ENCODE data around the gene SPEG.

The SPEG gene

DNA sequence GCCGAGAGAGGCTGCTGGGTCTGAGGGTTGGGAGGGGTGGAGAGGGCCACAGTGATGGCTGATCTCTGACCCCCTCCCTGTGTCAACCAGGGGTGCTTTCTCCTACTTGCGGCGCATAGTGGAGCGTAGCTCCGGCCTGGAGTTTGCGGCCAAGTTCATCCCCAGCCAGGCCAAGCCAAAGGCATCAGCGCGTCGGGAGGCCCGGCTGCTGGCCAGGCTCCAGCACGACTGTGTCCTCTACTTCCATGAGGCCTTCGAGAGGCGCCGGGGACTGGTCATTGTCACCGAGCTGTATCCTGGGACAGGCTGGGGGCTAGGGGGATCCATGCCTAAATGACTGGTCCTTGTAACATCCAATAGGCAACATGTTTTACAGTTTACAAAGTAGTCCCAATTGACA, 43.2 kb downstream of the SPEG start:
- DNase-seq (ENCODE audit: low read depth), result no peak

DNA sequence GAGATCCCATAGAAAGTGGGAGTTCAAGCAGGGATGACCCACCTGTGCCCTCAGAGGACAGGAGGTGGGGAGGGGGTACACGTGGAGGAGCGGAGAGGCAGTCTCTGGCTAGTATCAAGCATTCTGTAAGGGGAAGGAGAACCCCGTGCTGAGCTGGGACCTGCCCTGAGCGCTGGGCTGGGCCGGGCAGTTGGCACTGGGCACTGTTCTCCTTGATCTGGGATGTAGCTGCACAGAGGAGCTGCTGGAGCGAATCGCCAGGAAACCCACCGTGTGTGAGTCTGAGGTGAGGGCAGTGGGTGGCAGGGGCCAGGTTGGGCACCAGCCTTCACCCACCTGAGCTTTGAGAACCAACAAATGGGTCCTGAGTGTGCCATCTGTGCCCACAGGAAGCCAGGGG, 44.3 kb downstream of the SPEG start:
- no peak for DNase-seq (ENCODE audit: low read depth)

DNA sequence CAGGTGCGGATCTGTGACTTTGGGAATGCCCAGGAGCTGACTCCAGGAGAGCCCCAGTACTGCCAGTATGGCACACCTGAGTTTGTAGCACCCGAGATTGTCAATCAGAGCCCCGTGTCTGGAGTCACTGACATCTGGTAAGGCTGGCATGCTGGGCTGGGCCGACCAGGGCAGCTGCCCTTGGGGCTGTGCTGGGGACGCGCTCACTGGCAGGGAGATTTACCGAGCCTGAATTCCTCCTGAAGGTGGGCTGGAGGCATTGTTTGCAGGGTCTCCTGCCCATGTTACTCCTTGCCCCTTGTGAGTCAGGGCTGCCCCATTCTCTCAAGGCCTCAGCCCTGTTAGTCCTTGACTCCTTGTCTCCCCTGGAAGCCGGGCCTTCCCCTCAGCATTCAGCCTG, 45.4 kb downstream of the SPEG start:
- DNase-seq (ENCODE audit: low read depth), result no peak

DNA sequence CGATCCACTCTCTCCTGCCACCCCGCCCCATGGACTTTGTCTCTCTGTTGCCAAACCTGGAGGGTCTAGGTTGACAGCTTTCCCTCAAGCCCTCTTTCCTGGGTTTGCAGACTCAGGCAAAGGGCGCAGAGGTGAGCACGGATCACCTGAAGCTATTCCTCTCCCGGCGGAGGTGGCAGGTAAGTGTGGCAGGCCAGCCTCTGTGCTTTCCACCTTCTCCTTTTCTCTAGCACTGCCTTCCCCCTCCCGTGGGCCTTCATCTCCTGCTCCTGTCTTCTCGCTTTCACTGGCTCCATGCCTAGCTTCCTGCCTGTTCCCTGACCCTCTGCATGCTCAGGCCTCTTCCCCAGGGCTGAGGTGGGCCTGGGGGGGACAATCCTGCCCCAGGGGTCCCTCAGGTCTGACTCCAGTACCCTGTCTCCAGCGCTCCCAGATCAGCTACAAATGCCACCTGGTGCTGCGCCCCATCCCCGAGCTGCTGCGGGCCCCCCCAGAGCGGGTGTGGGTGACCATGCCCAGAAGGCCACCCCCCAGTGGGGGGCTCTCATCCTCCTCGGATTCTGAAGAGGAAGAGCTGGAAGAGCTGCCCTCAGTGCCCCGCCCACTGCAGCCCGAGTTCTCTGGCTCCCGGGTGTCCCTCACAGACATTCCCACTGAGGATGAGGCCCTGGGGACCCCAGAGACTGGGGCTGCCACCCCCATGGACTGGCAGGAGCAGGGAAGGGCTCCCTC, 48.2 kb downstream of the SPEG start:
- DNase-seq (ENCODE audit: low read depth), result no peak

DNA sequence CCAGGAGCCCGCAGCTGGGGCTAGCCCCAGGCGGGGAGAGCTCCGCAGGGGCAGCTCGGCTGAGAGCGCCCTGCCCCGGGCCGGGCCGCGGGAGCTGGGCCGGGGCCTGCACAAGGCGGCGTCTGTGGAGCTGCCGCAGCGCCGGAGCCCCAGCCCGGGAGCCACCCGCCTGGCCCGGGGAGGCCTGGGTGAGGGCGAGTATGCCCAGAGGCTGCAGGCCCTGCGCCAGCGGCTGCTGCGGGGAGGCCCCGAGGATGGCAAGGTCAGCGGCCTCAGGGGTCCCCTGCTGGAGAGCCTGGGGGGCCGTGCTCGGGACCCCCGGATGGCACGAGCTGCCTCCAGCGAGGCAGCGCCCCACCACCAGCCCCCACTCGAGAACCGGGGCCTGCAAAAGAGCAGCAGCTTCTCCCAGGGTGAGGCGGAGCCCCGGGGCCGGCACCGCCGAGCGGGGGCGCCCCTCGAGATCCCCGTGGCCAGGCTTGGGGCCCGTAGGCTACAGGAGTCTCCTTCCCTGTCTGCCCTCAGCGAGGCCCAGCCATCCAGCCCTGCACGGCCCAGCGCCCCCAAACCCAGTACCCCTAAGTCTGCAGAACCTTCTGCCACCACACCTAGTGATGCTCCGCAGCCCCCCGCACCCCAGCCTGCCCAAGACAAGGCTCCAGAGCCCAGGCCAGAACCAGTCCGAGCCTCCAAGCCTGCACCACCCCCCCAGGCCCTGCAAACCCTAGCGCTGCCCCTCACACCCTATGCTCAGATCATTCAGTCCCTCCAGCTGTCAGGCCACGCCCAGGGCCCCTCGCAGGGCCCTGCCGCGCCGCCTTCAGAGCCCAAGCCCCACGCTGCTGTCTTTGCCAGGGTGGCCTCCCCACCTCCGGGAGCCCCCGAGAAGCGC, 49.1 kb downstream of the SPEG start:
- DNase-seq (ENCODE audit: low read depth), result no peak

DNA sequence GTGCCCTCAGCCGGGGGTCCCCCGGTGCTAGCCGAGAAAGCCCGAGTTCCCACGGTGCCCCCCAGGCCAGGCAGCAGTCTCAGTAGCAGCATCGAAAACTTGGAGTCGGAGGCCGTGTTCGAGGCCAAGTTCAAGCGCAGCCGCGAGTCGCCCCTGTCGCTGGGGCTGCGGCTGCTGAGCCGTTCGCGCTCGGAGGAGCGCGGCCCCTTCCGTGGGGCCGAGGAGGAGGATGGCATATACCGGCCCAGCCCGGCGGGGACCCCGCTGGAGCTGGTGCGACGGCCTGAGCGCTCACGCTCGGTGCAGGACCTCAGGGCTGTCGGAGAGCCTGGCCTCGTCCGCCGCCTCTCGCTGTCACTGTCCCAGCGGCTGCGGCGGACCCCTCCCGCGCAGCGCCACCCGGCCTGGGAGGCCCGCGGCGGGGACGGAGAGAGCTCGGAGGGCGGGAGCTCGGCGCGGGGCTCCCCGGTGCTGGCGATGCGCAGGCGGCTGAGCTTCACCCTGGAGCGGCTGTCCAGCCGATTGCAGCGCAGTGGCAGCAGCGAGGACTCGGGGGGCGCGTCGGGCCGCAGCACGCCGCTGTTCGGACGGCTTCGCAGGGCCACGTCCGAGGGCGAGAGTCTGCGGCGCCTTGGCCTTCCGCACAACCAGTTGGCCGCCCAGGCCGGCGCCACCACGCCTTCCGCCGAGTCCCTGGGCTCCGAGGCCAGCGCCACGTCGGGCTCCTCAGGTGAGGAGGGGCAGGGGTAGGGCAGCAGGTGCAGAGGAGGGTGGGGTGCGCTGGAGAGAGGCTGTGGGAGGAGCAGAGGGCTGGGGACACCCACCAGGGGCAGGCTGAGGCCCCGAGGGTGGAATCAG, 49.9 kb downstream of the SPEG start:
- DNase-seq (ENCODE audit: low read depth), result no peak

GRCh38 chr2:219485201-219485580, 50.5 kb downstream of the SPEG start:
- DNase-seq (ENCODE audit: low read depth), result no peak

DNA sequence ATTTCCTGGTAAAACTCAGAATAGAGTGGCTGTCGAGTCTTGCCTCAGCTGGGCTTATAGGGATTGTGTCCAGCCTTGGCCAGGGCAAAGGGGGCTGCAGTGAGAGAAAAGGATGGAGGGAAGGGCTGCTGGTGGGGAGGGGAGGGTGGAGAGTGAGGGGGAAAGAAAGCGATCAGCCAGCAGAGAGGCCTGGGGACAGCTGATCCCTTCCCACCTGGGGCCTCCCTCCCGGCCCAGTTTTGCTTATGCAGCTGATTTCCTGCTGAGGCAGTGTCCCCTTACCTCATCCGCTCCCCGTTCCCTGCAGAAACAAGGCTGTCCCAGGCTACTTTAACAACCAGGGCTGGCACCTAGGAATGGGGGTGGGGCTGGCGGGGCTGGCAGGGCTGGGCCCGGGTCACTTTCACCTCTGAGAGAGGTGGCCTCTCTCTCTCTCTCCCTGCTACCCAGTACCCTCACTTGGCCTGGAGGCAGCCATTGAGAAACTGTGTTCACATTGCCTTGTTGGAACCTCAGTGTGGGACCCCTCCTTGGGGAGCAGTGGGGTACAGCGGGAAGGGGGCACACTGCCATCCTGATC, 51.8 kb downstream of the SPEG start:
- DNase-seq (ENCODE audit: low read depth), result no peak

- DNase-seq (ENCODE audit: low read depth), result no peak
Observed at GRCh38 chr2:219488149-219488843, 53.7 kb downstream of the SPEG start.

GRCh38 chr2:219488844-219489194, 54.2 kb downstream of the SPEG start:
- no peak for DNase-seq (ENCODE audit: low read depth)

- no peak for DNase-seq (ENCODE audit: low read depth)
Observed at GRCh38 chr2:219489315-219489714, 54.7 kb downstream of the SPEG start.

GRCh38 chr2:219490186-219490585, 55.5 kb downstream of the SPEG start:
- no peak for DNase-seq (ENCODE audit: low read depth)

DNA sequence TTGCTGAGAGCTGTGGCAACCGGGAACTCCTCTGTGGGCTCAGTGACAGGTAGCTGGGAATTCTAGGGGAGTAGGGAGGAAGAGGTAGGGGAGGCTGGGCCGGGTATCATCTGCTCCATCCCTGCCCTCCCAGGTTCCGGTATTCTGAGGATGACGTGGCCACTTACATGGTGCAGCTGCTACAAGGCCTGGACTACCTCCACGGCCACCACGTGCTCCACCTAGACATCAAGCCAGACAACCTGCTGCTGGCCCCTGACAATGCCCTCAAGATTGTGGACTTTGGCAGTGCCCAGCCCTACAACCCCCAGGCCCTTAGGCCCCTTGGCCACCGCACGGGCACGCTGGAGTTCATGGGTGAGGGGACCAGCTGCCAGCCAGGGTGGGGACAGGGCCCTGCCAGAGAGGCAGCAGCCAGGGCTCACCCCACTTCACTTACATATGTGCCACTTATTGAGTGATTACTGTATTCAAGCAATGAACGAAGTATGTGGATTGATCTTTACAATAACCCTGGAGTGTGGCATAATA, 56.0 kb downstream of the SPEG start:
- DNase-seq (ENCODE audit: low read depth), result no peak

- DNase-seq (ENCODE audit: low read depth), result no peak
Observed at GRCh38 chr2:219491278-219491963, 56.8 kb downstream of the SPEG start.

- DNase-seq (ENCODE audit: low read depth), result no peak
Observed at GRCh38 chr2:219492575-219492974, 57.9 kb downstream of the SPEG start.

DNA sequence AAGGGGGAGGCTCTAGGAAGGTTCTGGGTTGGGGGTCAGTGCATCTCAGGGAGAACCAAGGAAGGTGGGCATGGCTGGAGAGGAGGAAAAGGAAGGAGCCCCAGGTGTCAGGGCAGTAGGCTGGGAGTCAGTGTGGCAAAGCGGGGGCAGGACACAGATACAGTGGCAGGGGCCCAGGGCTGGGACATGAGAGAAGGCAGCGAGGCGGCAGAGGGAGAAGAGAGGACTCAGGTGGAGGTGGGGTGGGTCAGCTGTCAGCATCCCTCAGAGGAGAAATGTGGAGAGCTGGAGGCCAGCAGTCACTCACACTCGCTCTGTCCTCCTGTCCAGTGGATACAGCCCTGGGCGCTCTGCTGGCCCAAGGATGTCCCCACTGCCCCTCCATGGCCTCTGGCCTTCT, 58.4 kb downstream of the SPEG start:
- no peak for DNase-seq (ENCODE audit: low read depth)

DNA sequence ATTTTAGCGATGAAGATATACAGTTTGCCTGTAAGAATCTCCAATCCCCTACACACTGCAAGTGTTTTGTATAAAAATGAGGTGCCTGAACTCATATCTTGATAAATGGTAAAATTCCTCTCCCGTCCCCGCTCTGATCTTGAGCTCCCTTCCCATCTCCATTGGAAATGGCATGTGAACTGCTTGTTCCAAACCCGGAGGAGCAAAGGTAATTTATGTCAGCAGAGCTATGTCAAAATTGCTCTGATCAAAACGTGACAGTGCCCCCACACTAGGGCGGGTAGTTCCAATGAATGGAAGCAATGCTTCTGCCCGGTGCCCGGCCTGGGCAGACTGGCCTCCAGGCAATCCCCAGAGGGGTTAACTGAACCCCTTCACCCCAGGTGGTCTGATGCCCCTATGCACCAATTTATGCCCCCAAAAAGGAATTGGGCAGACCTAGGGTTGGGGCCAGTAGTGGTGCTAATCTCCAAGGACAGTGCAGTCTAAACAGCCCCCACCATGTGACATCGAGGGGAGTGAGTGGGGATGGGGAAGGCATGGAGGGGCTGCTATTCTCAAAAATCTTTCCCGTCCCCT, 60.4 kb downstream of the SPEG start:
- no peak for DNase-seq (ENCODE audit: low read depth)

DNA sequence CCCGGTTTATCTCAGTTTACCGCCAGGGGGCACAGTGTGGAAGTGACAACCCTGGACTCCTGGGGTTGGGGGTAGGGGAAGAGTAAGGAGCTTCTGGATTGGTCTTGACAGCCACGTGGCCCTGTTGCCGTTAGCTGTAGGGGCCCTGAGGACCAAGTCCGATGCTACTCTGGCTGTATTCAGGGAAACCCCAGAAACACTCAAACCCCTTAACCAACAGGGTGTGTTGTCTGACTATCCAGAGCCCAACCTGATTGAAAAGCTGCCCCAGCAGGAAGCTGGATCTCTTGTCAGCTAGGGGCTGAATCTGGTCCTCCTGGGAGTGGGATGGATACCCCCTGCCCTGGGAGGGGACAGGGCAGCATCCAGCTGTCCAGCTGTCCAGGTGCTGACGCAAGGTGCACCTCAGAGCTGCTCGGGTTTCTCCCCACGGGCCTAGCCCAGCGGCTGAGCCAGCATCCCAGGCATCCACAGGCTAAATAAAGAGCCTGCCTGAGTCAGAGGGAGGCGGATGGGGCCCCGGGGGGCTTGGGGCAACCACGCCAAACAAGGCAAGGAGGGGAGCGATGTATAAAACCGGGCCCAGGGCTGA, 61.0 kb downstream of the SPEG start:
- DNase-seq (ENCODE audit: low read depth), result peak; percentile 26

DNA sequence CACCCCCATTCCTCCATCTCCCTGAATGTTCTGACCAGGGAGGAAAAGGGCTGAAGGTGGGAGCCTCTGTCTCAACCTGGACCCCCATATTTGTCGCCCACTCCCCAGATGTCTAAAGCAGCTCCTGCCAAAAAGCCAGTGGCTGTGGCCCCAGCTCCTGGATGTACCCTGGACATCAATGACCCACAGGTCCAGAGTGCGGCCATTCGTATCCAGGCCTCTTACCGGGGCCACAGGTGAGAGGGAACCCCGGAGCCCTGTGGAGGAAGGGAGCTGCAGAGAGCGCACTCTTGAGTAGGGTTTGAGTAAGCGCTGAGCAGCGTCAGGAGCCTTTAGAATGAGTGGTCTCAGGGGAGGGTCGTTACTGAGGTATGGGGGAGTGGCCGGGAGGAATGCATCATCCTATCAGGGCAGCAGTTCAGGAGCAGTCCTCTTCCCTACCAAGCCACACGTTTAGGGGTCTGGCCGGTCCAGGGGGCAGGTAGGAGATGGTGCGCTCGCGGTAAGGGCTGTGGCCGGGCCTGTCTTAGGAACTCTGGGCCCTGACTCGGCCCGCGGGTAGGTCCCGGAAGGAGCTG, 61.7 kb downstream of the SPEG start:
- no peak for DNase-seq (ENCODE audit: low read depth)

Data from T follicular helper cell (primary cell).